Mesothelial cell of epicardium (in vitro differentiated cells): ENCODE data around the gene NOX3. TPM values are rescaled to one million over a fixed set of nuclear protein-coding genes. Genes with fewer than 3 reads are reported as not detected.

Experiments
- DNase-seq, 2 experiments: peaks; one replicate each; pipeline ENCODE4 v3.0.0; 2021; ENCODE audit warnings: low spot score in 2 of 2; ENCODE audit not compliant: unreplicated experiment in 2 of 2
- H3K27ac Mint-ChIP-seq: 2 replicates; pipeline ENCODE4 v1.8.0; 2021; ENCODE audit warnings: mixed read lengths
- H3K27me3 Mint-ChIP-seq: 2 replicates; pipeline ENCODE4 v1.8.0; 2021; ENCODE audit warnings: low read depth, mixed read lengths
- H3K36me3 Mint-ChIP-seq: 2 replicates; pipeline ENCODE4 v1.8.0; 2021; ENCODE audit warnings: mixed read lengths
- H3K4me1 Mint-ChIP-seq: 2 replicates; pipeline ENCODE4 v1.8.0; 2021; ENCODE audit warnings: mixed read lengths
- H3K4me3 Mint-ChIP-seq: 2 replicates; pipeline ENCODE4 v1.8.0; 2021; ENCODE audit warnings: mild to moderate bottlenecking, moderate library complexity, mixed read lengths
- H3K9me3 Mint-ChIP-seq: 2 replicates; pipeline ENCODE4 v1.8.0; 2021; ENCODE audit warnings: mixed read lengths
- total RNA-seq: library from RNA; stranded (reverse); gene quantifications from 3 replicates; pipeline ENCODE4 v1.2.1, GENCODE V29; 2021
- TF ChIP-seq, protein P1 (sequence below): fragments of 200-600 bp; sonication (generic); IDR thresholded peaks from one replicate; pipeline ENCODE4 v1.5.0; 2021; ENCODE audit warnings: antibody characterized with exemption; ENCODE audit not compliant: unreplicated experiment

NOX3 gene
- total RNA-seq, 1 donor from 2014 or later = not detected

DNA sequence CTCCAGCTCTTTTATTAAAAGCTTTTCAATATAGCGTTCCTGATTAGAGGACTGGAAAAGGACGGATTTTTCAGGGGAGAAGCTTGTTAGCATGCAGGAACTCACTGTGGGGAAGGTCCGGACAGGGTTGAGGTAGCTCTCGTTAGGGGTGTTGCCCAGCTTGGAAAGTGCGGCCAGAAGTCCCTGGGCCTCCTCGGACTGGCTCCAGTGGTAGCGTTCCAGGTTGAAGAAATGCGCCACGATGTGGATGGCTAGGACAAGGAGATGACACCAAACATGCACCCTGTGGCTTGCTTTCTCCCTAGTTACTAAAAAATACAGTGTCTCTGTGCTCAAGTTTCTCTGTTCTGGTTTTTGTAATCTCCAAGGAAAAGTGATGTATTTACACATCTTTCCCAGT, 12.5 kb downstream of the NOX3 start:
- no peaks in the 10 kb centered on the region for H3K9me3 Mint-ChIP-seq
- H3K27ac Mint-ChIP-seq = no peak overlapping the region
- H3K36me3 Mint-ChIP-seq = no peaks in the 10 kb centered on the region
- no peaks in the 10 kb centered on the region for H3K27me3 Mint-ChIP-seq
- H3K4me1 Mint-ChIP-seq = no peaks in the 10 kb centered on the region
- H3K4me3 Mint-ChIP-seq = no peak overlapping the region
- DNase-seq = no peak
- TF ChIP-seq, protein P1, sequence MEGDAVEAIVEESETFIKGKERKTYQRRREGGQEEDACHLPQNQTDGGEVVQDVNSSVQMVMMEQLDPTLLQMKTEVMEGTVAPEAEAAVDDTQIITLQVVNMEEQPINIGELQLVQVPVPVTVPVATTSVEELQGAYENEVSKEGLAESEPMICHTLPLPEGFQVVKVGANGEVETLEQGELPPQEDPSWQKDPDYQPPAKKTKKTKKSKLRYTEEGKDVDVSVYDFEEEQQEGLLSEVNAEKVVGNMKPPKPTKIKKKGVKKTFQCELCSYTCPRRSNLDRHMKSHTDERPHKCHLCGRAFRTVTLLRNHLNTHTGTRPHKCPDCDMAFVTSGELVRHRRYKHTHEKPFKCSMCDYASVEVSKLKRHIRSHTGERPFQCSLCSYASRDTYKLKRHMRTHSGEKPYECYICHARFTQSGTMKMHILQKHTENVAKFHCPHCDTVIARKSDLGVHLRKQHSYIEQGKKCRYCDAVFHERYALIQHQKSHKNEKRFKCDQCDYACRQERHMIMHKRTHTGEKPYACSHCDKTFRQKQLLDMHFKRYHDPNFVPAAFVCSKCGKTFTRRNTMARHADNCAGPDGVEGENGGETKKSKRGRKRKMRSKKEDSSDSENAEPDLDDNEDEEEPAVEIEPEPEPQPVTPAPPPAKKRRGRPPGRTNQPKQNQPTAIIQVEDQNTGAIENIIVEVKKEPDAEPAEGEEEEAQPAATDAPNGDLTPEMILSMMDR = no peak

DNA sequence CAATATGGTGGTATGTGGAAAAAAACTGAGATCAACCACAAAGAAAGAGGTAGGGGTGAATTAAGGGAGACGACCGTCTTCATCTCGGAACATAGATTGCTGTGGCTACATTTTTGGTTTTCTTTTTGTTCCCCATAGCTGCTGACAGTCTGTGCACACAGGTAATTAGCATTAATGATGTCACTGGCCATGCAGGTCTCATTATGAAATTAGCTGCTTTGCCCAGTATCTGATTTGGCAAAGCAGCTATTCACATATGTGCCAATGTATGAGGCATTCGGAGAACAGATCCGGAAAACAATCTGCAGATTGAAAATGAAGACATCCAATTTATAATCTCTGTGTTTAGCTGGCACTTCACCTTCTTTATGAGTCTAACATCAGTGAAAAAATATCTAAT, 13.1 kb downstream of the NOX3 start:
- Mint-ChIP-seq H3K27me3 (no peaks in the 10 kb centered on the region), H3K4me1 (peaks cover 4% of the 10 kb centered on the region), H3K9me3 (no peaks in the 10 kb centered on the region), H3K27ac (no peak overlapping the region), H3K4me3 (no peak overlapping the region), H3K36me3 (no peaks in the 10 kb centered on the region)
- no peak for DNase-seq
- TF ChIP-seq, protein P1 = no peak

DNA sequence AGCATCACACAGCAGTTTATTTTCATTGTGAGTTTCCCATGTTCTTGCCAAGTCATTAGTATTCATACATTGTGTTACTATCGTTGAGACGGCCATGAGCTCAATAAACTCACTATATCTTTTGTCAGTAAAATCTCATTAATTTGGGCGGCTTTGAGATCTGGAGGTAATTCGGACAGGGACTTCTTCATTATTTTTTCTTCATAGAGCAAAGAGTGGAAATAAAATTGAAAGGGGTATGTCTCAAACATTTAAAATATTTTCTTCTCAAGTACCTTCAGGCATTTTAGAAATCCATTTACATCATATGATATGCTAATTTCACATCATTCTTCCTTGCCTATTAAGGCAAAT, 14.6 kb downstream of the NOX3 start:
- H3K27me3 Mint-ChIP-seq = no peaks in the 10 kb centered on the region
- H3K27ac Mint-ChIP-seq = no peak overlapping the region
- TF ChIP-seq, protein P1 = no peak
- H3K4me3 Mint-ChIP-seq = no peak overlapping the region
- H3K9me3 Mint-ChIP-seq = no peaks in the 10 kb centered on the region
- H3K4me1 Mint-ChIP-seq = peaks cover 9% of the 10 kb centered on the region
- H3K36me3 Mint-ChIP-seq = no peaks in the 10 kb centered on the region
- no peak for DNase-seq

DNA sequence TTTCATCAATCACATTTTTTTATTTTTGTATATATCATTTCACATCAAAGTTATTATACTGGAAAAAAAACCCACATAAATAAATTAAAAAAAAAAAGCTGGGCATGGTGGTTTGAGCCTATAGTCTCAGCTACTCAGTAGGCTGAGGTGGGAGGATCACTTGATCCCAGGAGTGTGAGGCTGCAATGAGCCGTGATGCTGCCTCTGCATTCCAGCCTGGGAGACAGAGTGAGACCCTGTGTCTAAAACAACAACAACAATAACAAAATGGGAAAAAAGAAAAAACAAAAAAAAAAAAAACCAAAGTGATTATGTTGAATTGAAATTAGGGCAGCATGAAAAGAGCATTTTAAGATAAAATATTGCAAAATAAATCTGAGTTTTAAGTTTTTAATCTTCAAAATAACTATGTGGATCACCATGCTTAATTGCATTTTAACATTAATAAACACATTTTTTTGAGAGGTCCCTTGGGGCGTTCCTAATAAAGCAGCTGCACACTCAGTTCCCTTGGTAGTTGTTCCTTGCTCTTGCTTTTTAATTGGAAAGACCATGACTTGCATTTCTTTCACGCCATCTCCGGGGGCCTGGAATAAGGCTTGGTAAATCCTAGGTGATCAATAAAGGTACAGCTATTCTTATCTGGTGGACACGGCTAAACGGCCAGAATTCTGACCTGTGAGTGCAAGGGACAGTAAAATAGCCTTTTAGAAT, 15.1 kb downstream of the NOX3 start:
- Mint-ChIP-seq H3K36me3 (no peaks in the 10 kb centered on the region), H3K4me1 (peaks cover 9% of the 10 kb centered on the region), H3K27ac (no peak overlapping the region), H3K9me3 (no peaks in the 10 kb centered on the region), H3K4me3 (no peak overlapping the region), H3K27me3 (no peaks in the 10 kb centered on the region)
- no peak for DNase-seq
- TF ChIP-seq, protein P1 = no peak

DNA sequence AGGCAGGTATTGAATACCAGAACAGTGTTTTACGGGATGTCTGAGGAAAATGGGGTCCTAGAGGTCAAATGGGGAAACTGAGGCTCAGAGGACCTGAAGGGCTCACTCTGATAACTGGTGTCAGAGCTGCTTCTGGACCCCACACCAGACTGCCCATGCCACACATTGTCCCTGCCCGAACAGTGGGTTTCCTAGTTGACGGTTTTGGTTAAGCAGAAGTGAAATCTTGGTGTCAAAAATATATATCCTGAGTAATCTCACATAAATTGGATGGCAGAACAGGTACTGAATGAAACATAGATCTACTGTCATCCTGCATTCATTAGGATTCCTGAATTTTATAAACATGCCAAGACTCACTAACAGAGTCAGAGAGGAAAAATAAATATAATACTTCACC, 16.3 kb downstream of the NOX3 start:
- Mint-ChIP-seq H3K9me3 (no peaks in the 10 kb centered on the region), H3K36me3 (no peaks in the 10 kb centered on the region)

More for the DNA sequence above, 16.3 kb downstream of the NOX3 start:
- H3K27ac Mint-ChIP-seq = no peak overlapping the region
- H3K27me3 Mint-ChIP-seq = peaks cover 3% of the 10 kb centered on the region
- no peak overlapping the region for H3K4me3 Mint-ChIP-seq
- no peak for DNase-seq
- TF ChIP-seq, protein P1 = no peak
- H3K4me1 Mint-ChIP-seq = peaks cover 9% of the 10 kb centered on the region
